Measurements from ENCODE around the gene OCSTAMP.

OCSTAMP gene

GRCh38 chr20:46581391-46581790 lies 30.9 kb upstream of the OCSTAMP start:
- H3K27me3 ChIP-seq (replicated peaks in 2 of 5; ENCODE audit: control insufficient read depth in 4 of 5, insufficient read depth in 5 of 5, low read length in 4 of 5), result no peaks in the 10 kb centered on the region
- peaks cover 0 to 3% (median 2%) of the 10 kb centered on the region in 4 experiments for H3K4me1 ChIP-seq (ENCODE audit: control extremely low read depth in 1 of 4, control insufficient read depth in 4 of 4, insufficient read depth in 4 of 4, low read length in 3 of 4)
- no peak overlapping the region for H3K27ac ChIP-seq (ENCODE audit: insufficient read depth in 1 of 2, low read depth in 1 of 2, low read length in 2 of 2, poor library complexity in 1 of 2, severe bottlenecking in 2 of 2)
- 78% methylated on average over 3 of the region's 3 CpGs for WGBS (ENCODE audit: insufficient coverage)
- POLR2A ChIA-PET, result no interaction called here
- no peaks in the 10 kb centered on the region for H3K9me3 ChIP-seq (ENCODE audit: control extremely low read depth in 1 of 5, control insufficient read depth in 4 of 5, insufficient read depth in 2 of 5, low read depth in 1 of 5, low read length in 4 of 5)
- DNase-seq, result no peak
- H3K4me3 ChIP-seq (ENCODE audit: control insufficient read depth in 1 of 7, extremely low read depth in 1 of 7, insufficient read depth in 4 of 7, low read depth in 2 of 7, low read length in 6 of 7), result no peak overlapping the region
- CTCF ChIA-PET, result interaction anchor here (1.1 to 2.0 kb wide), 3 partner anchors 16 to 99 kb away, joined by 3 to 6 read pairs (median 6); no protein-coding TSS in a partner anchor
- H3K36me3 ChIP-seq (ENCODE audit: control insufficient read depth in 4 of 4, insufficient read depth in 4 of 4, low read length in 3 of 4), result no peaks in the 10 kb centered on the region

- WGBS (ENCODE audit: insufficient coverage), result 83% methylated on average over 1 of the region's 2 CpGs
- H3K4me3 ChIP-seq (ENCODE audit: control insufficient read depth in 1 of 7, extremely low read depth in 1 of 7, insufficient read depth in 4 of 7, low read depth in 2 of 7, low read length in 6 of 7), result no peak overlapping the region
These were observed 30.3 kb upstream of the OCSTAMP start for GRCh38 chr20:46580613-46581205.

GRCh38 chr20:46578745-46579144 lies 28.3 kb upstream of the OCSTAMP start:
- ChIA-PET CTCF (no interaction called here), POLR2A (no interaction called here)
- Histone ChIP-seq H3K4me3 (ENCODE audit: control insufficient read depth in 1 of 7, extremely low read depth in 1 of 7, insufficient read depth in 4 of 7, low read depth in 2 of 7, low read length in 6 of 7) (no peak overlapping the region), H3K4me1 (ENCODE audit: control extremely low read depth in 1 of 4, control insufficient read depth in 4 of 4, insufficient read depth in 4 of 4, low read length in 3 of 4) (peaks cover 0 to 15% (median 14%) of the 10 kb centered on the region in 4 experiments), H3K36me3 (ENCODE audit: control insufficient read depth in 4 of 4, insufficient read depth in 4 of 4, low read length in 3 of 4) (no peaks in the 10 kb centered on the region), H3K9me3 (ENCODE audit: control extremely low read depth in 1 of 5, control insufficient read depth in 4 of 5, insufficient read depth in 2 of 5, low read depth in 1 of 5, low read length in 4 of 5) (no peaks in the 10 kb centered on the region), H3K27ac (ENCODE audit: insufficient read depth in 1 of 2, low read depth in 1 of 2, low read length in 2 of 2, poor library complexity in 1 of 2, severe bottlenecking in 2 of 2) (no peak overlapping the region), H3K27me3 (replicated peaks in 2 of 5; ENCODE audit: control insufficient read depth in 4 of 5, insufficient read depth in 5 of 5, low read length in 4 of 5) (no peaks in the 10 kb centered on the region)
- DNase-seq, result no peak
- 88% methylated on average over 2 of the region's 7 CpGs for WGBS (ENCODE audit: insufficient coverage)

More at GRCh38 chr20:46580613-46581205, 30.3 kb upstream of the OCSTAMP start:
- no peak for DNase-seq
- ChIA-PET POLR2A (no interaction called here), CTCF (interaction anchor here (0.7 kb wide), 1 partner anchor 16 kb away, joined by 3 read pairs; no protein-coding TSS in a partner anchor)
- Histone ChIP-seq H3K4me1 (ENCODE audit: control extremely low read depth in 1 of 4, control insufficient read depth in 4 of 4, insufficient read depth in 4 of 4, low read length in 3 of 4) (peaks cover 0 to 9% (median 8%) of the 10 kb centered on the region in 4 experiments), H3K9me3 (ENCODE audit: control extremely low read depth in 1 of 5, control insufficient read depth in 4 of 5, insufficient read depth in 2 of 5, low read depth in 1 of 5, low read length in 4 of 5) (no peaks in the 10 kb centered on the region), H3K27ac (ENCODE audit: insufficient read depth in 1 of 2, low read depth in 1 of 2, low read length in 2 of 2, poor library complexity in 1 of 2, severe bottlenecking in 2 of 2) (no peak overlapping the region), H3K27me3 (replicated peaks in 2 of 5; ENCODE audit: control insufficient read depth in 4 of 5, insufficient read depth in 5 of 5, low read length in 4 of 5) (no peaks in the 10 kb centered on the region), H3K36me3 (ENCODE audit: control insufficient read depth in 4 of 4, insufficient read depth in 4 of 4, low read length in 3 of 4) (no peaks in the 10 kb centered on the region)

- Histone ChIP-seq H3K27ac (ENCODE audit: insufficient read depth in 1 of 2, low read depth in 1 of 2, low read length in 2 of 2, poor library complexity in 1 of 2, severe bottlenecking in 2 of 2) (no peak overlapping the region), H3K36me3 (ENCODE audit: control insufficient read depth in 4 of 4, insufficient read depth in 4 of 4, low read length in 3 of 4) (no peaks in the 10 kb centered on the region), H3K9me3 (ENCODE audit: control extremely low read depth in 1 of 5, control insufficient read depth in 4 of 5, insufficient read depth in 2 of 5, low read depth in 1 of 5, low read length in 4 of 5) (no peaks in the 10 kb centered on the region), H3K4me3 (ENCODE audit: control insufficient read depth in 1 of 7, extremely low read depth in 1 of 7, insufficient read depth in 4 of 7, low read depth in 2 of 7, low read length in 6 of 7) (no peak overlapping the region), H3K4me1 (ENCODE audit: control extremely low read depth in 1 of 4, control insufficient read depth in 4 of 4, insufficient read depth in 4 of 4, low read length in 3 of 4) (peaks cover 0 to 15% (median 14%) of the 10 kb centered on the region in 4 experiments), H3K27me3 (replicated peaks in 2 of 5; ENCODE audit: control insufficient read depth in 4 of 5, insufficient read depth in 5 of 5, low read length in 4 of 5) (no peaks in the 10 kb centered on the region)
- no peak for DNase-seq
- CTCF ChIA-PET, result interaction anchor here (1.9 kb wide), 1 partner anchor 9 kb away, joined by 5 read pairs; no protein-coding TSS in a partner anchor
- POLR2A ChIA-PET, result no interaction called here
- whole genome bisulfite sequencing (ENCODE audit: insufficient coverage), result 90% methylated on average over 5 of the region's 6 CpGs
These were observed 26.4 kb upstream of the OCSTAMP start for GRCh38 chr20:46576774-46577395.

GRCh38 chr20:46575937-46576461 lies 25.5 kb upstream of the OCSTAMP start:
- WGBS (ENCODE audit: insufficient coverage), result 3% methylated on average over 9 of the region's 9 CpGs
- peak in 2 of 3 donors; percentile 53 to 62 for DNase-seq

GRCh38 chr20:46575394-46575793 lies 24.9 kb upstream of the OCSTAMP start:
- H3K36me3 ChIP-seq (ENCODE audit: control insufficient read depth in 4 of 4, insufficient read depth in 4 of 4, low read length in 3 of 4), result no peaks in the 10 kb centered on the region
- peaks cover 0 to 15% (median 14%) of the 10 kb centered on the region in 4 experiments for H3K4me1 ChIP-seq (ENCODE audit: control extremely low read depth in 1 of 4, control insufficient read depth in 4 of 4, insufficient read depth in 4 of 4, low read length in 3 of 4)
- H3K27me3 ChIP-seq (replicated peaks in 2 of 5; ENCODE audit: control insufficient read depth in 4 of 5, insufficient read depth in 5 of 5, low read length in 4 of 5), result peaks cover 0 to 2% (median 0%) of the 10 kb centered on the region in 5 experiments
- H3K27ac ChIP-seq (ENCODE audit: insufficient read depth in 1 of 2, low read depth in 1 of 2, low read length in 2 of 2, poor library complexity in 1 of 2, severe bottlenecking in 2 of 2), result no peak overlapping the region
- ChIA-PET POLR2A (interaction anchor here (0.6 kb wide), 1 partner anchor 216 kb away, joined by 3 read pairs; no protein-coding TSS in a partner anchor), CTCF (interaction anchor here (0.6 to 1.9 kb wide), 7 partner anchors 9 to 52 kb away, joined by 3 to 7 read pairs (median 4); no protein-coding TSS in a partner anchor)
- no peak for DNase-seq
- no peaks in the 10 kb centered on the region for H3K9me3 ChIP-seq (ENCODE audit: control extremely low read depth in 1 of 5, control insufficient read depth in 4 of 5, insufficient read depth in 2 of 5, low read depth in 1 of 5, low read length in 4 of 5)
- WGBS (ENCODE audit: insufficient coverage), result 84% methylated on average over 4 of the region's 5 CpGs
- no peak overlapping the region for H3K4me3 ChIP-seq (ENCODE audit: control insufficient read depth in 1 of 7, extremely low read depth in 1 of 7, insufficient read depth in 4 of 7, low read depth in 2 of 7, low read length in 6 of 7)

More at GRCh38 chr20:46575937-46576461, 25.5 kb upstream of the OCSTAMP start:
- Histone ChIP-seq H3K36me3 (ENCODE audit: control insufficient read depth in 4 of 4, insufficient read depth in 4 of 4, low read length in 3 of 4) (no peaks in the 10 kb centered on the region), H3K27ac (ENCODE audit: insufficient read depth in 1 of 2, low read depth in 1 of 2, low read length in 2 of 2, poor library complexity in 1 of 2, severe bottlenecking in 2 of 2) (no peak overlapping the region), H3K27me3 (replicated peaks in 2 of 5; ENCODE audit: control insufficient read depth in 4 of 5, insufficient read depth in 5 of 5, low read length in 4 of 5) (peaks cover 0 to 2% (median 0%) of the 10 kb centered on the region in 5 experiments), H3K4me1 (ENCODE audit: control extremely low read depth in 1 of 4, control insufficient read depth in 4 of 4, insufficient read depth in 4 of 4, low read length in 3 of 4) (peaks cover 0 to 15% (median 14%) of the 10 kb centered on the region in 4 experiments), H3K9me3 (ENCODE audit: control extremely low read depth in 1 of 5, control insufficient read depth in 4 of 5, insufficient read depth in 2 of 5, low read depth in 1 of 5, low read length in 4 of 5) (no peaks in the 10 kb centered on the region), H3K4me3 (ENCODE audit: control insufficient read depth in 1 of 7, extremely low read depth in 1 of 7, insufficient read depth in 4 of 7, low read depth in 2 of 7, low read length in 6 of 7) (peak overlapping the region in 1 of 7 experiments; percentile 25)
- CTCF ChIA-PET, result interaction anchor here (1.0 to 1.9 kb wide), 4 partner anchors 10 to 45 kb away, joined by 3 to 7 read pairs (median 4); no protein-coding TSS in a partner anchor
- POLR2A ChIA-PET, result no interaction called here

Data from common myeloid progenitor, CD34-positive (primary cell).